HUES6 (cell line): Measurements from ENCODE around the gene TMEM164.

Source experiments
- H3K27ac ChIP-seq: 2 replicates; pipeline ENCODE4 v1.7.0; 2013; ENCODE audit warnings: low read depth, mild to moderate bottlenecking, low read length, inconsistent platforms
- H3K27me3 ChIP-seq: 2 replicates; pipeline ENCODE4 v1.6.1; 2013; ENCODE audit warnings: low read length; ENCODE audit not compliant: control insufficient read depth, insufficient read depth
- H3K36me3 ChIP-seq: 2 replicates; pipeline ENCODE4 v1.6.1; 2013; ENCODE audit warnings: low read length; ENCODE audit not compliant: control insufficient read depth, insufficient read depth
- H3K4me1 ChIP-seq: 2 replicates; pipeline ENCODE4 v1.6.1; 2013; ENCODE audit warnings: low read length; ENCODE audit not compliant: control insufficient read depth, insufficient read depth
- H3K4me3 ChIP-seq: 2 replicates; pipeline ENCODE4 v1.5.1; 2013; ENCODE audit warnings: low read depth, low read length
- H3K9ac ChIP-seq: one replicate; pipeline ENCODE4 v1.6.1; 2013; ENCODE audit warnings: mild to moderate bottlenecking, low read length
- H3K9me3 ChIP-seq: 2 replicates; pipeline ENCODE4 v1.6.1; 2013; ENCODE audit warnings: low read depth, low read length; ENCODE audit not compliant: control insufficient read depth, insufficient read depth

The TMEM164 gene

DNA sequence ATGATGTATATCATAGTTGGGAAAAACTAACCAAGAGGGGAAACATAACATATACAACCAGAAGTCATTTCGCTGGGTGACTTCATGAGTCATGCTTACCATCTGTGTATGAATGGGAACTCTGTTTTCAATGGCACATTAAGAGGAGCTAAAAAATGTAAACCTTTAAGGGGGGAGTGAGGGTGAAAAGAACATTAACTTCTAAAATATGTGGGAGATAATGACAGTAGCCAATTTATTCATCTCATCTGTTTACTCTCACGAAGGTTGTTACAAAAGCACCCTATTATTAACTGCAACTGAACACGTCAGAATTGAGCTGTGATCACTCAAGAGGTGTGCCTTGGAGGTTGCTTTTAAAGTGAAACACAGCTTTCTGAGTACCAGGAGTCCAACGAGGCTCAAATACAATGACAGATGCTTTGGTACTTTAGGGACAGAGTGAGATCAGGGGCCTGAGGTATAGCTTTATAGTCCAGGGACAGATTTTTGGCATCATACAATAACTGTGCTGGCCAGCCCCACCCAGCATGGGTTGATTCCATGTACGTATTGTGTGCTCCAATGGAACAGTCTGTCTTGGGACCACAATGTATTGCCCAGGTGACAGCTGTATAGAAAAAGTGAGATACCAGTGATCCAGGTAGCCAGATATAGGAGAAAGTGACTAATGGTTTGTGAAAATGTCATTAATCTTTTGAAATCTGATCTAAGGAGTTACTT, 207.7 kb downstream of the TMEM164 start:
- Histone ChIP-seq H3K4me3 (no peak overlapping the region), H3K9me3 (no peaks in the 10 kb centered on the region), H3K9ac (no peak overlapping the region), H3K27ac (no peak overlapping the region), H3K4me1 (peaks cover 18% of the 10 kb centered on the region), H3K36me3 (no peaks in the 10 kb centered on the region), H3K27me3 (no peaks in the 10 kb centered on the region; the same call in 1 of the 2 replicates)

DNA sequence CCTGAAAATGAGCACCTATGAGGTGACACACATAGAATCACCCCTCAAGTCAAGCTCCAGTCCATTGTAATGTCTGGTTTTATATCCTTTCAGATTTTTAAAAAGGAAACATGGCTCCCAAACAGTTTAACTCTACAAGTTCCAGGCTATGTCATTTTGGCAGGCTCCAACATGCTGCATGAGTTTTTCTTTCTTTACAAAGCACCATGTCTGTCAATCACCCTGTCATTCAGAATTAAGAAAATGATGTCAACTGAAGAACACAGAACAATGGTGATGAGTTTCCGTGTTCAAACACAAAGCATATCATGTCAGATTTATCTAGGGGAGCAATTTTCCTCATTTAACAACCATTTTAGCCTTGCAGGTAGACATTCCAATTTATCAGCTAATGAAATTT, 208.4 kb downstream of the TMEM164 start:
- H3K36me3 ChIP-seq = no peaks in the 10 kb centered on the region
- H3K27ac ChIP-seq = no peak overlapping the region
- no peaks in the 10 kb centered on the region for H3K9me3 ChIP-seq
- no peaks in the 10 kb centered on the region; the same call in 1 of the 2 replicates for H3K27me3 ChIP-seq
- H3K9ac ChIP-seq = no peak overlapping the region
- H3K4me3 ChIP-seq = no peak overlapping the region
- H3K4me1 ChIP-seq = peaks cover 18% of the 10 kb centered on the region

DNA sequence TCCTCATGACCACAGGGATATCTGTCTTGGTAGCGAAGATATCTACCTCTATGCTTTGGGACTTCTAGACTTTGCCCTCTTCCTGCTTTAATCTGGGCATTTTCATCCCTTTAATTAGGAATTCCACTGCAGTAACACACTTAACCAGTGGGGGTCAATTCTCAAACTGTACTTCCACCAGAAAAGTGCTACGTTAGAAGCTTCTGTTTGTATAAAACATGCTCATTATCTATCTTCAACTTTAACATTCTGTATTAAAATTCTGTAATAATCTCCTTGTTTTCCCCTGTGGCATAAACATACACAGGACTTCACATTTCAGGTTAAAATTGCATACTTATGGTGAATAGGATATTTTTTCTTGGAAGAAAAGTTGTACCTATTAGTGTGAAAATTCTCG, 209.4 kb downstream of the TMEM164 start:
- Histone ChIP-seq H3K9ac (no peak overlapping the region), H3K27me3 (no peaks in the 10 kb centered on the region; the same call in 1 of the 2 replicates), H3K9me3 (no peaks in the 10 kb centered on the region), H3K36me3 (no peaks in the 10 kb centered on the region), H3K4me3 (no peak overlapping the region), H3K27ac (no peak overlapping the region), H3K4me1 (peaks cover 18% of the 10 kb centered on the region)

DNA sequence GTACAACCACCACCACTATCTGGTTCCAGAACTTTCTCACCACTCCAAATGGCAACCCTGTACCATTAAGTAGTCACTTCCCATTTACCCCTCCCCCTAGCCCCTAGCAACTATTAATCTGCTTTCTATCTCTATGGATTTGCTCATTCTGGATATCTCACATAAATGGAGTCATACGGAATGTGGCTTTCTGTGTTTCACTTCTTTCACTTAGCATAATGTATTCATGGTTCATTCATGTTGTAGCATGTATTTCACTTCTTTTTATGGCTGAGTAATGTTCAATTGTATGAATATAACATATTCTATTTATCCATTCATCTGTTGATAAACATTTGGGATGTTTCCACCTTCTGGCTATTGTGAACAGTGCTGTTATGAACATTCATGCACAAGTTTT, 210.3 kb downstream of the TMEM164 start:
- H3K4me1 ChIP-seq = peaks cover 18% of the 10 kb centered on the region
- H3K9me3 ChIP-seq = no peaks in the 10 kb centered on the region
- no peak overlapping the region for H3K4me3 ChIP-seq
- H3K9ac ChIP-seq = no peak overlapping the region
- H3K36me3 ChIP-seq = no peaks in the 10 kb centered on the region
- H3K27me3 ChIP-seq = no peaks in the 10 kb centered on the region; the same call in 1 of the 2 replicates
- H3K27ac ChIP-seq = no peak overlapping the region

DNA sequence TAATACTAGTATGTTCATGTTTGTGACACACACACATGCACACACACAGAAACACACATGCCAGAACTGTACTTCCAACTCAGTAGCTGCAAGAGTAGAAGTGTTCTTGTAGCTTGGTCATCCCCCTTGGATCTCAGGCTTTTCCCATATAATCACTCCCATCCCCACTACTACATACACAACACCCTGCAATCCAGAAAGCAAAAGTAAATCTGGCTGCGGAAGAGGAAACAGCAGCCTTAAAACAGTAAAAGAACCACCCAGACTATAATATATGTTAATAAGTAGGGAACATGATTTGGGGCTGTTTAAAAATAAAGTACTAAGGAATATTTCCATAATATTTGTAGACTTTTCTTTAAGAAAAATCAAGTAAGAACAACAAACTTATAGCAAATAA, 211.8 kb downstream of the TMEM164 start:
- Histone ChIP-seq H3K9me3 (no peaks in the 10 kb centered on the region), H3K4me3 (no peak overlapping the region), H3K36me3 (no peaks in the 10 kb centered on the region), H3K27ac (no peak overlapping the region), H3K9ac (no peak overlapping the region), H3K4me1 (peaks cover 17% of the 10 kb centered on the region), H3K27me3 (no peaks in the 10 kb centered on the region; the same call in 1 of the 2 replicates)

DNA sequence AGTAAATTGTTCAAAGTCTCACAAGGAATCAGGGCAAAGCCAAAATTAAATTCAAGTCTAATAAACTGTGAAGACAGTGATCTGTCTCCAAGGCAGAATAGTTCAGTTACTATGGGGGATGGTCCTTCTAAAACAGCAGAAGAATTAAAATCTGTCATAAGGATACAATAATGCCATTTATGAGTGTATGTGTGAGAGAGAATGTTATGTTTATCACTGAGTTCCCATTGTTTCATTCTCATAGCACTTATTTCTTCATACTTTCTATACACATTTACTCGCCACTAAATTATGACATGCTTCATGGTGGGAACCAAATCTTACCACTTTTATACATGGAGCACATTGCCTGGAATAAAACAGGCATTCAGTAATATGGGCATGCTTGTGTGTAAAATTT, 212.5 kb downstream of the TMEM164 start:
- Histone ChIP-seq H3K27ac (no peak overlapping the region), H3K4me3 (no peak overlapping the region), H3K9me3 (no peaks in the 10 kb centered on the region), H3K4me1 (peaks cover 10% of the 10 kb centered on the region; the same call in 1 of the 2 replicates), H3K9ac (no peak overlapping the region), H3K36me3 (no peaks in the 10 kb centered on the region), H3K27me3 (no peaks in the 10 kb centered on the region; the same call in 1 of the 2 replicates)

DNA sequence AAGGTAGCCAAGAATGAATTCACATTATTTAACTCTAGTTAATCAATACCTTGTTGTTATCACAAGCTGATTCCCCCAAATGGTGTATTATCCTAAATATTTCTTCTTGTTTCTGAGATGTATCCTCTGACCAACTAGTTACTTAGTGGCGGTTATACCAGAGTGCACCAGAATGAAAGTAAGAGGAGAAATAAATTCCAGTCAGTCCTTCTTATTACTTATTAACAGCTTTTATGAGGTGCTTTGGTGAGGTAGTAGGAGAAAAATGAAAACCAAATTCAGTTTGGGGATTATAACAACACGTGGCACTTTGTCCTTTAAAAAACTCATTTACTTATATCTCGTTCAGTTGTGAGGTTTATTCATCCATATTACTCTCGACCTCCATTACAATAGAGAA, 213.1 kb downstream of the TMEM164 start:
- no peaks in the 10 kb centered on the region for H3K9me3 ChIP-seq
- H3K27ac ChIP-seq = no peak overlapping the region
- H3K36me3 ChIP-seq = no peaks in the 10 kb centered on the region
- no peaks in the 10 kb centered on the region; the same call in 1 of the 2 replicates for H3K27me3 ChIP-seq
- no peak overlapping the region for H3K9ac ChIP-seq
- 0 out of 2 replicates have a peak, but pooled peaks cover 4% of the 10 kb centered on the region for H3K4me1 ChIP-seq
- no peak overlapping the region for H3K4me3 ChIP-seq

DNA sequence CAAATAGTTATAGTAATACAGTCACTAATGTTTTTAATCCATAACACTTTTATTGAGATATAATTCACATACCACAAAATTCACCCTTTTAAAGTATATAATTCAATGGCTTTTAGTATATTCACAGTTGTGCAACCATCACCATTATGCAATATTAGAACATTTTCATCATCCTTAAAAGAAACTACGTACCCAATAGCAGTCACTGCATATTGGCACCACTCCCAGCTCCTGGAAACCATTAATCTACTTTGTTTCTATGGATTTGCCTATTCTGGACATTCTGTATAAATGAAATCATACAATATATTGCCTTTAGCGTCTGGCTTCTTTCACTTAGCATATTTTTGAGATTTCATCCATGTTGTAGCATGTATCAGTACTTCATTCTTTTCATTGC, 215.7 kb downstream of the TMEM164 start:
- Histone ChIP-seq H3K4me3 (no peak overlapping the region), H3K27me3 (no peaks in the 10 kb centered on the region; the same call in 1 of the 2 replicates), H3K4me1 (no peaks in the 10 kb centered on the region), H3K9me3 (no peaks in the 10 kb centered on the region), H3K27ac (no peak overlapping the region), H3K9ac (no peak overlapping the region), H3K36me3 (no peaks in the 10 kb centered on the region)

DNA sequence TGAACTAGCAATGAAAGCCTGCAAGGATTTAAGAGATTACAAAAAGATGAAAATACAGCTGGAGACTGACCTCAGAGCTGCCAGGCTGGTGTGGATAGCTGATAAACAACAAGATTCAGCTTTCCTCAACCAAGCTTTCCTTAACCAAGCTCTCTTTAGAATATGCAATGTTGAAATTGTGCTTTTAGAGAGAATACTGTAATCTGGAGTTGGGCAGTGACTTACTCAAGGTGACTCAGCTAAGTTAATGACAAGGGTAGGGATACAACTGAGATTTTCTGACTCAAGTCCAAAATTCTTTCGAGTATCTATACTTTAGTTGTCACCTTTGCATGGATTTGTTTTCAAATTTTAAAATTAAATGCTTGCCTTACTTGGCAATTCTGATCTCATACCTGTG, 217.0 kb downstream of the TMEM164 start:
- 0 out of 2 replicates have a peak overlapping the region, but pooled peaks have one; percentile 43 for H3K27ac ChIP-seq
- no peaks in the 10 kb centered on the region; the same call in 1 of the 2 replicates for H3K27me3 ChIP-seq
- no peaks in the 10 kb centered on the region for H3K4me1 ChIP-seq
- H3K9ac ChIP-seq = no peak overlapping the region
- H3K9me3 ChIP-seq = no peaks in the 10 kb centered on the region
- H3K36me3 ChIP-seq = no peaks in the 10 kb centered on the region
- H3K4me3 ChIP-seq = no peak overlapping the region

DNA sequence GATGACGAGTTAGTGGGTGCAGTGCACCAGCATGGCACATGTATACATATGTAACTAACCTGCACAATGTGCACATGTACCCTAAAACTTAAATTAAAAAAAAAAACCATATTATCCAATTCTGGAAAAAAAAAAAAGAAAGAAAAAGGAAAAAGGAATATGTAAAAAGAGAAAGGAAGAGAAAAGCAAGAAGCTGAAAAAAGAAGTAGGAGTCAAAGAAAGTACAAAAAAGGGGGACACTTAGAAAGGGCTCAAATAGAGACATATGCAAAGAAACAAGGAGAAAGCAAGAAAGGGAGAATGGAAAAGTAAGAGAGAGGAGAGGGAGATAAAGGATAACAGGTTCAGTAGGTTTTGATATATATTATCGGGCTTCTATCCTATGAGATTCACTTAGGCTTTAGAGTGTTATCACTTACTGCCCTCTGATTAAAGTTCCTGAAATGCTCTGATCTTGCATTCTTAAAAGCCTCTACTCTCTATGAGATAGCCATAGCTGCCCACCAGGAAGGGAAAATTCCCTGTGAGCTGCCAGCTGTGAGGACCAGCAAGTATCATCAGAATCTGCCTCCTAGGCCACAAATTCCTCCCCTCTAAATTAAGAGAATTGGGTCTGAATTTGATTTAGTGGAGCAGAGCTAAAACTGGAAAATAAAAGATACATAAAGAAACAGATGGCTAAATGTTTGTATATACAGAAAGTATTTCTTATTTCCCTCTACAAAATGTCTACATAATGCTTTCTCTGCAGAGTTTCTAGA, 219.8 kb downstream of the TMEM164 start:
- no peaks in the 10 kb centered on the region; the same call in 1 of the 2 replicates for H3K27me3 ChIP-seq
- no peak overlapping the region for H3K27ac ChIP-seq
- no peak overlapping the region for H3K9ac ChIP-seq
- no peaks in the 10 kb centered on the region for H3K9me3 ChIP-seq
- H3K36me3 ChIP-seq = no peaks in the 10 kb centered on the region
- no peak overlapping the region for H3K4me3 ChIP-seq
- no peaks in the 10 kb centered on the region; the same call in 1 of the 2 replicates for H3K4me1 ChIP-seq
